NCI-H82 (cell line): ENCODE data around the gene MOB3B.
"Not testable (repeated sequence)": the region's sequence is repeated elsewhere in the genome, so short reads cannot be mapped to it uniquely, and the experiment has no call there.

Experiments
- DNase-seq: peaks from one replicate; lab custom pipeline; 2025; lab: John Stamatoyannopoulos, UW

Gene MOB3B

GRCh38 chr9:27475057-27475595 lies 54.5 kb downstream of the MOB3B start:
- DNase-seq: no peak

- no peak for DNase-seq
These were observed 55.3 kb downstream of the MOB3B start for GRCh38 chr9:27474305-27474704.

GRCh38 chr9:27473111-27473529 lies 56.5 kb downstream of the MOB3B start:
- DNase-seq: peak; percentile 75

GRCh38 chr9:27472195-27472594 lies 57.4 kb downstream of the MOB3B start:
- peak; percentile 58 for DNase-seq

GRCh38 chr9:27471789-27472188 lies 57.8 kb downstream of the MOB3B start:
- DNase-seq: peak; percentile 6

GRCh38 chr9:27471366-27471765 lies 58.2 kb downstream of the MOB3B start:
- no peak for DNase-seq

GRCh38 chr9:27470291-27470856 lies 59.2 kb downstream of the MOB3B start:
- peak; percentile 74 for DNase-seq

GRCh38 chr9:27469550-27469949 lies 60.1 kb downstream of the MOB3B start:
- DNase-seq: no peak

GRCh38 chr9:27468462-27469110 lies 61.0 kb downstream of the MOB3B start:
- no peak for DNase-seq

- DNase-seq: no peak
These were observed 61.6 kb downstream of the MOB3B start for GRCh38 chr9:27468000-27468399.

GRCh38 chr9:27467486-27467885 lies 62.1 kb downstream of the MOB3B start:
- no peak for DNase-seq

GRCh38 chr9:27466516-27466915 lies 63.1 kb downstream of the MOB3B start:
- DNase-seq: not testable (repeated sequence)

GRCh38 chr9:27464950-27465349 lies 64.7 kb downstream of the MOB3B start:
- not testable (repeated sequence) for DNase-seq

GRCh38 chr9:27462846-27463245 lies 66.8 kb downstream of the MOB3B start:
- DNase-seq: no peak

GRCh38 chr9:27462434-27462833 lies 67.2 kb downstream of the MOB3B start:
- DNase-seq: no peak

GRCh38 chr9:27460226-27461023 lies 69.2 kb downstream of the MOB3B start:
- DNase-seq: no peak

GRCh38 chr9:27457445-27457844 lies 72.2 kb downstream of the MOB3B start:
- DNase-seq: no peak

- DNase-seq: no peak
These were observed 75.6 kb downstream of the MOB3B start for GRCh38 chr9:27453860-27454553.

GRCh38 chr9:27451207-27451797 lies 78.3 kb downstream of the MOB3B start:
- DNase-seq: no peak

- no peak for DNase-seq
These were observed 78.9 kb downstream of the MOB3B start for GRCh38 chr9:27450752-27451151.

- DNase-seq: not testable (repeated sequence)
These were observed 81.3 kb downstream of the MOB3B start for GRCh38 chr9:27448356-27448755.
